HepG2 (cell line): ENCODE results near the gene ESAM. TPM values are rescaled to one million over a fixed set of nuclear protein-coding genes. Genes with fewer than 3 reads are reported as not detected.

ENCODE experiments used
- BATF2 ChIP-seq: sonication (generic); formaldehyde crosslinking; IDR thresholded peaks from 2 replicates; pipeline ENCODE4 v1.8.0; 2022; ENCODE audit warnings: mild to moderate bottlenecking, missing genetic modification reagents, moderate library complexity
- FOXK2 ChIP-seq: fragments of 450-650 bp; IDR thresholded peaks from 2 replicates; pipeline ENCODE4 v1.6.1; 2016
- HOMEZ ChIP-seq: IDR thresholded peaks from 2 replicates; pipeline ENCODE4 v1.6.1; 2016; ENCODE audit warnings: low read depth
- KIAA2018 ChIP-seq: sonication (generic); formaldehyde crosslinking; IDR thresholded peaks from 2 replicates; pipeline ENCODE4 v1.5.0; 2020; ENCODE audit warnings: mild to moderate bottlenecking, missing genetic modification reagents, borderline replicate concordance
- MTF1 ChIP-seq: sonication (generic); formaldehyde crosslinking; IDR thresholded peaks from 2 replicates; pipeline ENCODE4 v1.5.0; 2020; ENCODE audit warnings: missing genetic modification reagents
- NKX3-1 ChIP-seq: sonication (generic); formaldehyde crosslinking; IDR thresholded peaks from 2 replicates; pipeline ENCODE4 v1.5.0; 2020; ENCODE audit warnings: missing genetic modification reagents
- NR2F6 ChIP-seq, 2 experiments: IDR thresholded peaks; 2 replicates each; pipeline ENCODE4 v1.6.1; 2016; ENCODE audit warnings: antibody characterized with exemption in 1 of 2, mild to moderate bottlenecking in 1 of 2
- SMAD9 ChIP-seq: sonication (generic); formaldehyde crosslinking; IDR thresholded peaks from 2 replicates; pipeline ENCODE4 v1.5.1; 2020; ENCODE audit warnings: mild to moderate bottlenecking, missing genetic modification reagents
- SMARCE1 ChIP-seq: fragments of 450-650 bp; IDR thresholded peaks from 2 replicates; pipeline ENCODE4 v1.6.1; 2017; ENCODE audit warnings: borderline replicate concordance
- SRSF9 ChIP-seq: fragments of 200-400 bp; formaldehyde crosslinking; IDR thresholded peaks from 2 replicates; pipeline ENCODE4 v1.6.1; 2018; ENCODE audit warnings: borderline replicate concordance, mild to moderate bottlenecking, low read depth, low read length; ENCODE audit not compliant: insufficient read depth, poor library complexity, severe bottlenecking
- TFDP2 ChIP-seq: sonication (generic); formaldehyde crosslinking; IDR thresholded peaks from 2 replicates; pipeline ENCODE4 v1.4.0; 2020; ENCODE audit warnings: missing genetic modification reagents
- TGIF2 ChIP-seq: IDR thresholded peaks from 2 replicates; pipeline ENCODE4 v1.6.1; 2016; ENCODE audit warnings: control low read depth, missing compliant biosample characterization
- YEATS2 ChIP-seq: sonication (generic); formaldehyde crosslinking; IDR thresholded peaks from 2 replicates; pipeline ENCODE4 v1.4.0; 2020; ENCODE audit warnings: missing genetic modification reagents, borderline replicate concordance
- ZBTB34 ChIP-seq: sonication (generic); formaldehyde crosslinking; IDR thresholded peaks from 2 replicates; pipeline ENCODE4 v1.8.0; 2022; ENCODE audit warnings: mild to moderate bottlenecking, missing genetic modification reagents
- ZNF564 ChIP-seq: sonication (generic); formaldehyde crosslinking; IDR thresholded peaks from 2 replicates; pipeline ENCODE4 v1.8.1; 2023; ENCODE audit warnings: mild to moderate bottlenecking, missing genetic modification reagents
- polyA plus RNA-seq, 8 experiments: library from polyadenylated mRNA; depleted of rRNA in 3 of 8; stranded (reverse) in 7 of 8; unstranded in 1 of 8; fragments of >200 nt; fragmentation: Illumina TruSeq in 4 of 8; extraction: Trizol in 4 of 8; gene quantifications; 2 replicates each; pipeline versions ENCODE4 v1.2.1 to v1.2.3, GENCODE V29; 2011 to 2016; ENCODE audit warnings: low read depth in 4 of 8, missing spikeins in 1 of 8, mixed read lengths in 1 of 8; ENCODE audit not compliant: insufficient read depth in 1 of 8
- total RNA-seq, 5 experiments: library from RNA; depleted of rRNA; stranded (reverse); fragments of >200 nt; fragmentation: Illumina TruSeq; extraction: Trizol; gene quantifications; 2 replicates each; pipeline ENCODE4 v1.2.3, GENCODE V29; 2016; ENCODE audit warnings: low read depth in 1 of 5

The ESAM gene
- total and polyA plus RNA-seq, 2 of the 13 experiments (the other 11 are each of a cell fraction or from before 2014, with no cell fraction given): 1.2 to 6.8 TPM

GRCh38 chr11:124758355-124759265 is 3.5 kb downstream of the ESAM start (continued):
- no peak for TF ChIP-seq KIAA2018
- TF ChIP-seq NR2F6 (IDR thresholded peaks at IDR 0.05): no peak
- TF ChIP-seq NR2F6 (CRISPR knock-in tag; IDR thresholded peaks at IDR 0.05): peak; percentile 29; the same call in 1 of the 2 replicates
- TF ChIP-seq SMAD9 (CRISPR knock-in tag): no peak
- TF ChIP-seq HOMEZ (CRISPR knock-in tag): no peak
- TF ChIP-seq BATF2 (CRISPR knock-in tag): no peak
- TF ChIP-seq SRSF9: no peak
- TF ChIP-seq SMARCE1: no peak
- no peak for TF ChIP-seq ZNF564 (CRISPR knock-in tag)
- TF ChIP-seq MTF1 (CRISPR knock-in tag): no peak
- no peak; the same call in 1 of the 2 replicates for TF ChIP-seq TGIF2
- no peak for TF ChIP-seq ZBTB34 (CRISPR knock-in tag)
- TF ChIP-seq NKX3-1 (CRISPR knock-in tag): no peak
- no peak for TF ChIP-seq YEATS2
- peak; percentile 58; the same call in 1 of the 2 replicates for TF ChIP-seq TFDP2 (CRISPR knock-in tag)
- TF ChIP-seq FOXK2: no peak
